ENCODE results near the gene EXOC3.

The EXOC3 gene

DNA sequence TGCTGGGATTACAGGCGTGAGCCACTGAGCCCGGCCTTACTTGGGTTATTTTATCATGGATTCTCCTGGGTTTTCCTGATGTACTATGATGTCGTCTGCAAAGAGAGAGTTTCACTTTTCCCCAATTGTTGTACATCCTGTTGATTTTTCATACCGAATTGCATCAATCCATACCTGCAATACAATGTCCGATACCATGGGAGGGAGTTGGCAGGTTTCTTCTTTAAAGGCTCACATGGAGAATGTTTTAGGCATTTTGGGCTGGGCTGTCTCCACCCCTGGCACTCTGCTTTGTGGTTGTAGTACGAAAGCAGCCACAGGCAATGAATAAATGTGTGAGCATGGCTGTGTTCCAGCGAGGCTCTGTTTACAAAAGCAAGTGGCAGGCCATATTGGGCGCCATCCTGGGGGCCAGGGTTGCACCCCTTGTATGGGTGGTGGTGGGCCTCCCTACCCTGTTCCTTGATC, 35.1 kb upstream of the EXOC3 start:
- DNase-seq: no peak

- DNase-seq: no peak
These were observed 32.0 kb upstream of the EXOC3 start for GRCh38 chr5:410911-411517.

- DNase-seq: no peak
These were observed 31.2 kb upstream of the EXOC3 start for GRCh38 chr5:411728-412127.

DNA sequence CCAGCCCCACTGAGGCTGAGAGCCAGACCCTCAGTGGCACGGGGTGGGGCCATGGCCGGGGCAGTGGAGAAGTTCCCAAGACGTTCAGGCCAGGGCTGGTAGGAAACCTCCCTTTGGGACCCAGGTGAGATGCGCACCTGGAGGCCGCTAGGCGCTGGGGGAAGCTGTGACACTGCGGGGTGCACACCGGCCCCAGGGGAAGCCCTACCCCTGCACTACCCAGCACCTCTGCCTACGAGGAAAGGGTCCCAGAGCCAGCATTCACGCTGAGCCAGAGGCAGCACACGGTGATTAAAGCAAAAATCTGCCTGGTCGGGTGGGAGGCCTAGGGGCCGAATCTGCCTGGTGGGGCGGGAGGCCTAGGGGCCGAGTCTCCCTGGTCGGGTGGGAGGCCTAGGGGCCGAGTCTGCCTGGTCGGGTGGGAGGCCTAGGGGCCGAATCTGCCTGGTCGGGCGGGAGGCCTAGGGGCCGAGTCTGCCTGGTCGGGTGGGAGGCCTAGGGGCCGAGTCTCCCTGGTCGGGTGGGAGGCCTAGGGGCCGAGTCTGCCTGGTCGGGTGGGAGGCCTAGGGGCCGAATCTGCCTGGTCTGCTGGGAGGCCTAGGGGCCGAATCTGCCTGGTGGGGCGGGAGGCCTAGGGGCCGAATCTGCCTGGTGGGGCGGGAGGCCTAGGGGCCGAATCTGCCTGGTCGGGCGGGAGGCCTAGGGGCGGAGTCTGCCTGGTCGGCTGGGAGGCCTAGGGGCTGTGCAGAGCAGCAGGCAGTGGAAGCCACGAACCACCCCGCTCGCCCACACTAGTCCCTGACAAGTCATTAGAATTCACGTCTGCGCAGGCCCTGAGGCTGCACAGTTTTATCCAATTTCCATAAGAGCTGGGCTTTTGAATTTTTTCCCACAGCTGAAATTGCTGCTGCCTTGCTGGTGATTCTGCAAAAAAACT, 27.7 kb upstream of the EXOC3 start:
- DNase-seq: peak; percentile 84

GRCh38 chr5:415928-416635, 26.9 kb upstream of the EXOC3 start:
- DNase-seq: no peak

- no peak for DNase-seq
These were observed 26.4 kb upstream of the EXOC3 start for GRCh38 chr5:416636-416960.

DNA sequence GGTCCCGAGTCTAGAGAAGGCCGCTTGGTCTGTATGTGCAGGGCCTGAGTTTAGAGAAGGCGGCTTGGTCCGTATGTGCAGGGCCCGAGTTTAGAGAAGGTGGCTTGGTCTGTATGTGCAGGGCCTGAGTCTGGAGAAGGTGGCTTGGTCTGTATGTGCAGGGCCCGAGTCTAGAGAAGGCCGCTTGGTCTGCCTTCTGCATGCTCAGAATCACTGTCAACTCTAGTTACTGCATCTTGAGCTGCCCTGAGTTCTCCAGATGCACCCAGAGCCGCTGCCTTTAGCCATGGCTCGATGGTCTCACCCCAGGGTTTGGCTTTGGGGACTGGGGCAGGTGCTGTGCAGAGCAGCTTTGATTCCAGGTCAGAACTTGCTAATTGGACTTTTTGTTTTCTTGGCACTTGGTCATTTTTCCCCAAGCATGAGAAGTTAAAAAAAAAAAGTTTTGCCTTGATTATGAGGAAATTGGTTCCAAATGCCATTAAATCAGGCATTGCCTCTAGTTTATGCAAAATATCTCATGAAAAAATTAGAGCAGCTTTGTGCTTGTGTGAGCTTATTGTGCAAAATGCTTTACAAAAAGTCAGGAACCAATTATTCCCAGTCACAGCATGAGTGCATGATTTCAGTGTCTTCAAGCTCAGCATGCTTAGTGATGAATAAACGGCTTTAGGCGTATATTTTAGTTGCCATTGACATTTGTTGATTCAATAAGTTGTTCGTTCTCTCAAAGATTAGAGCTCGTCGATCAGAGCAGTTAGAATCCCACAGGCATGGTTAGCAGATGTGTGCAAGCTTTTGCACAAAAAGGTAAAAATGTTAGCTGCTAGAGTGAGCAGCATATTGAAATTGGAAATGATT, 25.4 kb upstream of the EXOC3 start:
- DNase-seq: no peak

GRCh38 chr5:418162-419121, 24.5 kb upstream of the EXOC3 start:
- no peak for DNase-seq

DNA sequence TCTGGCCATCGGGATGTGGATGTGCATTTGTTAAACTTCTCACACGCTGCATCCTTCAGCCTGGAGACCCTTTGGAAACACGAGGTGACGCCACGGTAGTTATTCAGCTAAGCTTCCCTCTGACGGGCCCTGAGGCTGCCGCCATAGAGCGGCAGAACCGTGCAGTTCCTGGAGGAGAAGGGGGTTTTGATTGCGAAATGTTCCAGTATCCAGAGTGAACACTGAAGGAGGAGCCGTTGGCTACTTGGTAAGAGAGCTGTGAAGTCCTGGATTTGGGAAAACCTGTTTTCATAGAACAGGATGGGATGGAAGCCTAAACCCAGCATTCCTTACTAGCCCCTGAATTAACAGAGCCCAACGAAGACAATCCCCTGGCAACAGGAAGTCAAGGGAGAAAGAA, 23.0 kb upstream of the EXOC3 start:
- no peak for DNase-seq

DNA sequence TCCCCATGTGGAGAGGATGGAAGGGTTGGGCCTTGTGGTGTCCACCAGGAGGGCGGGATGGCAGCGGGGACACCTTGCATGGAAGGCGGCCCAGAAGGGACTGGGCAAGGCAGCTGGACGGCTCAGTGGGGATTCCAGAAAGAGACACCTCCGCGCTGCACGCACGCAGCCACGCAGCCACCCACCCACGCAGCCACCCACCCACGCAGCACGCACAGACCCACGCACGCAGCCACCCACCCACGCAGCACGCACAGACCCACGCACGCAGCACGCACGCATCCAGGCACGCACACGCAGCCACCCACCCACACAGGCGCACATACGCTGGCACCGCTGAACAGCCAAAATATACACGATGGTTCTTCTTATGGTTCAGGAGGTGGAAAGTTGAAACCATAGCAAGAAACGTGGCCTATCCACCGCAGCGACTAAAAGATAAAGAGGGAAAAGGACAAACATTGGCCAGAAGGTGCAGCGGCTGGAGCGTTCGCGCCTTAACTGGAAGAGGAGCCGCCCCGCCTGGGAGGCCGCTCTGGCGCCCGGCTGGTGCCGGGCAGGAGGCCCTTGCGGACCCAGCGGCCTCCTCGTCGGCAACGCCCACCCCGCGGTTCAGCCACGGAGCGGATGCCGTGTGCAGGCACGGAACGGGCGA, 22.2 kb upstream of the EXOC3 start:
- DNase-seq: no peak

GRCh38 chr5:421287-421880, 21.6 kb upstream of the EXOC3 start:
- no peak for DNase-seq

DNA sequence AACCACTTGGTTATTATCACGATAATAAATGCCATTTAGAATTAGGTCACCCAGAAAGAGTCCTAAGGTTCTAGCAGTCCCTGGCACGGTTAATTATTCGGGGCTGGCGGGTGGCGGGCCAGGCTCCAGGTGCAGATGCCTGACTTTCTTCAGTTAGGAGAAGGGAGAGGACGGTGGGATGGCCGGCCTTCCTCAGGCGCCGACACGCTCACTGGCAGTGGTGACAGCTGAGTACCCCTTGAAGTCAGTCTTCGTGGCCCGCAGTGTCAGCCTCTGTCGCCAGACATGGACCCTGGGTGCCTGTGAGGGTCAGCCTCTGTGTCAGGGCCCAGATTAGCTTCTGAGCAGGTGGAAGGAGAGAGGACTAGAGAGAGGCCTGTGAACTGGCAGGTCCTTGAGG, 21.1 kb upstream of the EXOC3 start:
- DNase-seq: no peak

DNA sequence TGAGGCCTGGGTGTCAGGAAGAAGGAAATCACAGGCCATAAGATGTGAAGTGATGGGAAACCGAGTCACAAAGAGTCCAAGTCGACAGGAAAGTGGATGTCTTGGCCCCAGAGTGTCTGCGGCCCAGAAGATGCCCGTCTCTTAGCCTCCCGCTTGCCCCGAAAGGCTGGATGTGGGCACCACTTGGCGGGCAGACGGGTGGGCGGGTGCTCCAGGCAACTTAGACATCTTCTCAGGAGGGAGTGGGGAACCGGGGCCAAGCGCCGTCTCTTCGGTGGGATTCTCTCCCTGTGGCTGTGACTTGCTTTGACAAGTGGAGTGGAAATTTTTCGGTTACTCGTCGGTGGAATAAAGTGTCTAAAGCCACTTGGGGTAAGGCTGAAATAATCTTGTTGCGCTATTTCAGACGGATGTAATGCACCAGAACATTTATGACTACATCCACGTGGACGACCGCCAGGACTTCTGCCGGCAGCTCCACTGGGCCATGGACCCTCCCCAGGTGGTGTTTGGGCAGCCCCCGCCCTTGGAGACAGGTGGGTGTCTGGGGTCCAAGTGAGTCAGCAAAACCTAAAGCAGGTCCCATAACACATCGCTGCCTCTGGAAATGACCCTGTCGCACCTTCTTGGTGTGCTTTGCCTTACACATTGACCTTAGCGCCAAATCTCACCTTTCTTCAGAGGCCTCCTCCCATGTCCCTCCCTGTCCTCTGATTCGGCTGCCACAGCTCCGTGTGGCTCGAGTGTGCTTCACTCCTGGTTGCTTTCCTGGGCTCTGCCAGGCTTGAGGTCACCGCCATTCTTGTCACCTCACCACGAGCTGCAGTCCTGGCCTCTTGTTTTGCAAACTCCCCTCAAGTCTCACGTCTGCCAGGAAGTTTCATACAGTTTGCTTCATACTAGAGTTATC, 20.4 kb upstream of the EXOC3 start:
- no peak for DNase-seq

DNA sequence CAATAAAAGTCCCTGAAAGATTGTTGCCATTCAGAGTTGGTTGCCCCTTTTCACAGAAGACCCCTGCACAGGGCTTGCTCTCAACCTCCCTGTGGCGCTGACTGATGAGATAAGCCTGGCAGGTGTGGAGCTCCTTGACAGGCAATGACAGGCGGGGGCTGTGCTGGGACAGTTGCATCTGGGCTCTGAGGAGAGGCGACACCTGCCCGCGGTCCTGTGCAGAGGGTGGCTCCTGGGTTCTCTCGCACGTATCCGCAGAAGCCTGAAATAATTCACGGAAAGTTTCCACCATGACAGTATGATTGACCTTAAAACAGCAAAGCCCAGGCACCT, 19.8 kb upstream of the EXOC3 start:
- DNase-seq: no peak

DNA sequence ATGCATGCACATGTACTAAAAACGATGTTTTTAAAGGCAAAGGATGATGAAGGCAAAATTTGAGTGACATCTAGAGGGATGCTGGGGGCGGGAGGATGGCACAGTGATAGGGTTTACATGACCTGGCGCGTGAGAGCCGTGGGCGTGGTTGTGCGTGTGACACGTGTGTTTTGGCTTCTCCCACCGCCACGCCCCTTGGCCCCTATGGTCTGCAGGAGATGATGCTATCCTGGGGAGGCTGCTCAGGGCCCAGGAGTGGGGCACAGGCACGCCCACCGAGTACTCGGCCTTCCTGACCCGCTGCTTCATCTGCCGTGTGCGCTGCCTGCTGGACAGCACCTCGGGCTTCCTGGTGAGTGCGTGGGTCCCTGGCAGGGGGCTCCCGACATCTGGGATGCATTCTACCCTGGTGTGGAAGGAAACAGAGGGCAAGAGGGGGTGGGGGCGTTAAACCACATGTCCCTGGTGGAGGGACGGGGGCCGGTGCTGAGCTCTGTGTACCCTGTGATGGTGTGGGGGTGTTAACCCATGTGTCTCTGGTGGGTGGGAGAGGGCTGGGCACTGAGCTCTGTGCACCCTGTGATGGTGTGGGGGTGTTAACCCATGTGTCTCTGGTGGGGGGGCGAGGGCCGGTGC, 19.2 kb upstream of the EXOC3 start:
- no peak for DNase-seq

DNA sequence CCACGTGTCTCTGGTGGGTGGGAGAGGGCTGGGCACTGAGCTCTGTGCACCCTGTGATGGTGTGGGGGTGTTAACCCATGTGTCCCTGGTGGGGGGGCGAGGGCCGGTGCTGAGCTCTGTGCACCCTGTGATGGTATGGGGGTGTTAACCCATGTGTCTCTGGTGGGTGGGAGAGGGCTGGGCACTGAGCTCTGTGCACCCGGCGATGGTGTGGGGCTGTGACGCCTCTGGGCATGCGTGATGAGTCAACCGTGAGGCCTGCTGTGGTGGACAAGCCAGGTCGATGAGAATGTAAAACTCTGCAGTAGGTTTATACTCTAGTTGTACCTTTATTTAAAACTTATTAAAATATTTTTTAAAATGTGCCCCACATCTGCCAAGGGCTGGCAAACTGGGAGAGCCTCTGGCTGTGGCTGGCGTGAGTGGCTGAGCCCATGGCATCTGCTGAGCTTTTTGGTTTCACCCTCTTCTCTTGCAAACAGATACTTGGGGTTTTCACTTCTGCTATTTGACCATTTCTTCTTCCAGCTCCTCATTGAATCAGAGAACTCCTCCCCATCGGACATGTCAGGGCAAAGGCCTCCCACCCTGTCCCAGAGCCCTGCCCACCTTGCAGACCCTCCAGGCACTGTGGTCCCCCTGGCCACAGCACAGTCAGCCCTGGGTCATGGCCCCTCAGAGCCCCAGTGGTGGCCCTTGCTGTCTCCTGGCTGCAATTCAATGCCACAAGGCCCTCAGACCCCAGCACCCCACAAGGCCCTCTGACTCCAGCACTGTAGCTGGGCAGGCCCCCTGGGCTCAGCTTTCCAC, 18.5 kb upstream of the EXOC3 start:
- DNase-seq: no peak

DNA sequence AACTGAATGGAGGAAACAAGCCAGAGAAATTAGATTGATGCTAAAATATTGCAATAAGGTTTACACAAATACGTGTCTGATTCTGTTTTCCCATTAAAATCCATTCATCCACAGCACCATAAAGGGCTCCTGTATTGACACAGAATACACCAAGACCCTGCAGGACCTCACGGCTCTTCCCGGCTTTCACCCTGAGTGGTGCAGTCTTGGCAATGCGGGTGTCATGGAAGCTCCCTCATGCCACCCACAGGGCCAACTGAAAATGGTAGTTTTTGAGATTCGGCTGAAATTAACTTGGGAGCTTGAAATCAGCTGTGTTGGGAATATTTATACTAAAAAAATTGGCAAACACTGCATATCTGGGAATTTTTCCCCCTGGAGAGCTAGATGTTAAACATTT, 17.3 kb upstream of the EXOC3 start:
- DNase-seq: no peak

DNA sequence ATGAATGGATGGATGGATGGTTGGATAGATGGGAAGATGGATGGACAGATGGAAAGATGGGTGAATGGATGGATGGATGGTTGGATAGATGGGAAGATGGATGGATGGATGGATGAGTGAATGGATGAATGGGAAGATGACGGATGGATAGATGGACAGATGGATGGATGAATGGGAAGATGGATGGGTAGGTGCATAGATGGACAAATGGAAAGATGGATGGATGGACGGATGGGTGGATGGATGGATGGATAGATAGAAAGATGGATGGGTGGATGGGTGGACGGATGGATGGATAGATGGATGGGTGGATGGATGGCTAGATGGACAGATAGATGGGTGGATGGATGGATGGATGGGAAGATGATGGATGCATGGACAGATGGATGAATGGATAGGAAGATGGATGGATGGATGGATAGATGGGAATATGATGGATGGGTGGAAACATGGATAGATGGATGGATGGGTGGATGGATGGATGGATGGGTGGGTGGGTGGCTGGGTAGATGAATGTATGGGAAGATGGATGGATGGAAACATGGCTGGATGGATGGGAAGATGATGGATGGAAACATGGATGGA, 16.5 kb upstream of the EXOC3 start:
- DNase-seq: no peak

All from right forelimb (tissue), 1 donor.